ENCODE data around the gene CROCC2.

CROCC2 gene

DNA sequence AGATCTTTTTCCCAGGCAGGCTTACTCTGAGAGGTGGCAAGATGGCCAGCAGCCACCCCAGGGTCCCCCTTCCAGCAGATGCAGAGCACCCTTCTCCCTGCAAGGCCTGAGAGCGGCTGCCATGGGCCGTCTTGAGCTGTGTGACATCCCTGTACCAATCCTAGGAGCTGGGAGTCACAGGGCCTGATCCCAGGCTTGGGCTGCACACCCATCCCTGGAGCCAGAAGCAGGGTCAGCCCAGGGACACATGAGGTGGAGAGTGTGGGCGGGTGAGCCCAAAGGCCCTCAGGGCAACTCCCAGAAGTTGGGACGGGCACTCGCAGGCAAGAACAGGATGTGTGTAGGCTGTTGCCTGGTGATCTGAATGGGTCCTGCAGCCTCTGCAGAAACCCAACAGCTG is 40.5 kb downstream of the CROCC2 start:
- TF ChIP-seq ZFX (IDR thresholded peaks at IDR 0.05) (no peak), CTCF (conservative IDR thresholded peaks at IDR 0.05) (no peak)
- H3K27ac ChIP-seq = no peak overlapping the region

DNA sequence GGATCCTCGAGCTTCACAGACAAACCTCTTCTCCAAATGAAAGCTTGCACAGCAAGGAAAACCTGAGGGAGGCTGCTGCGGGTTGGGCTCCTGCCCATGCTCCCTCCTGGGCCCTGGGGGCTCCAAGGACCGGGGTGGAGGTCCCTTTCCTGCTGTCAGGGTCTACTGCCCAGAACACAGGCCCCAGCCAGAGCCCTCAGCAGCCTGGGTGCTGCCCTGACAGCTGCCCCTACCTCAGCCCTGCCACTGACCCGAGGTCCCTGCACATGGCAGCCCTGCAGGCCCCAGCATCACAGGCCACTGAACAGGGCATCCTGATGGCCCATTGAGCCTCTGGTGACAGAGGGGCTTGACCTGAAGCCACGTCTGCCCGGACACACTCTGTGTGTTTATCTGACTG is 41.0 kb downstream of the CROCC2 start:
- no peak overlapping the region for H3K27ac ChIP-seq
- TF ChIP-seq CTCF (conservative IDR thresholded peaks at IDR 0.05) = no peak
- no peak for TF ChIP-seq ZFX (IDR thresholded peaks at IDR 0.05)

GRCh38 chr2:240947607-240948006 is 41.5 kb downstream of the CROCC2 start:
- TF ChIP-seq CTCF (conservative IDR thresholded peaks at IDR 0.05) (no peak), ZFX (IDR thresholded peaks at IDR 0.05) (no peak)

DNA sequence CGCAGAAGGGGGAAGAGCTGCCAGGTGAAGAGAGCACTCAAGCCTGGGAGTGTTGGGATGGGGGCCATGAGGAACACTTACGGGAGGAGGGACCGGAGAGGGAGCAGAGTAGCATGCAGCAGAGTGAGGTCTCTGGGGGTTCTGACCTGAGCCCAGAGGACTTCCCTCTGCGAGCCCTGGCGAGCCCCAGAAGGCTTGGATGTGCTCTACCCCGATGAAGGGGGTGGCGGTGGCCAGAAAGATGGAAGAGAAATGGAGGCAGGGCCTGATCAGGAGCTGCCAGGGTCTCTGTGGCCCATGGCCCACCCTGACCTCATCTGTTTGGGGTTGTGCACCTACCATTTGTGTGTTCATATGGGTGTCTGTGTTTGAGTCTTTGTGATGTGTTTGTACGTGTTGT is 42.0 kb downstream of the CROCC2 start:
- no peak overlapping the region for H3K27ac ChIP-seq
- TF ChIP-seq CTCF (conservative IDR thresholded peaks at IDR 0.05) = no peak
- no peak for TF ChIP-seq ZFX (IDR thresholded peaks at IDR 0.05)

More at GRCh38 chr2:240947607-240948006, 41.5 kb downstream of the CROCC2 start:
- no peak overlapping the region for H3K27ac ChIP-seq

GRCh38 chr2:240948905-240949790 is 43.0 kb downstream of the CROCC2 start:
- TF ChIP-seq CTCF (conservative IDR thresholded peaks at IDR 0.05) = no peak
- no peak for TF ChIP-seq ZFX (IDR thresholded peaks at IDR 0.05)

GRCh38 chr2:240949791-240950705 is 43.9 kb downstream of the CROCC2 start:
- H3K27ac ChIP-seq = no peak overlapping the region
- TF ChIP-seq ZFX (IDR thresholded peaks at IDR 0.05) = no peak
- TF ChIP-seq CTCF (conservative IDR thresholded peaks at IDR 0.05) = no peak

More at GRCh38 chr2:240948905-240949790, 43.0 kb downstream of the CROCC2 start:
- no peak overlapping the region for H3K27ac ChIP-seq
